Ishikawa (cell line): ENCODE data around the gene WWOX.

Experiments
- CEBPB ChIP-seq: IDR thresholded peaks from 2 replicates; pipeline ENCODE4 v1.6.1; 2012
- CREB1 ChIP-seq: IDR thresholded peaks from 2 replicates; pipeline ENCODE4 v1.6.1; 2012; ENCODE audit warnings: low read depth
- EGR1 ChIP-seq: IDR thresholded peaks from 2 replicates; pipeline ENCODE4 v1.6.1; 2012
- EP300 ChIP-seq: IDR thresholded peaks from 2 replicates; pipeline ENCODE4 v1.6.1; 2012; ENCODE audit warnings: borderline replicate concordance
- RAD21 ChIP-seq: IDR thresholded peaks from 2 replicates; pipeline ENCODE4 v1.6.1; 2012; ENCODE audit warnings: low read depth
- TAF1 ChIP-seq: IDR thresholded peaks from 2 replicates; pipeline ENCODE4 v1.6.1; 2012; ENCODE audit warnings: low read depth, mild to moderate bottlenecking
- TCF12 ChIP-seq: IDR thresholded peaks from 2 replicates; pipeline ENCODE4 v1.6.1; 2012; ENCODE audit warnings: low read depth
- TEAD4 ChIP-seq: IDR thresholded peaks from 2 replicates; pipeline ENCODE4 v1.6.1; 2012
- YY1 ChIP-seq: IDR thresholded peaks from 2 replicates; pipeline ENCODE4 v1.6.1; 2012; ENCODE audit warnings: low read depth
- TF ChIP-seq, protein P1 (sequence below): IDR thresholded peaks from 2 replicates; pipeline ENCODE4 v1.6.1; 2012
- TF ChIP-seq, protein P2 (sequence below): IDR thresholded peaks from 2 replicates; pipeline ENCODE4 v1.6.1; 2012; ENCODE audit warnings: low read depth, mild to moderate bottlenecking
- TF ChIP-seq, protein P3 (sequence below): IDR thresholded peaks from 2 replicates; pipeline ENCODE4 v1.6.1; 2012

DNA sequence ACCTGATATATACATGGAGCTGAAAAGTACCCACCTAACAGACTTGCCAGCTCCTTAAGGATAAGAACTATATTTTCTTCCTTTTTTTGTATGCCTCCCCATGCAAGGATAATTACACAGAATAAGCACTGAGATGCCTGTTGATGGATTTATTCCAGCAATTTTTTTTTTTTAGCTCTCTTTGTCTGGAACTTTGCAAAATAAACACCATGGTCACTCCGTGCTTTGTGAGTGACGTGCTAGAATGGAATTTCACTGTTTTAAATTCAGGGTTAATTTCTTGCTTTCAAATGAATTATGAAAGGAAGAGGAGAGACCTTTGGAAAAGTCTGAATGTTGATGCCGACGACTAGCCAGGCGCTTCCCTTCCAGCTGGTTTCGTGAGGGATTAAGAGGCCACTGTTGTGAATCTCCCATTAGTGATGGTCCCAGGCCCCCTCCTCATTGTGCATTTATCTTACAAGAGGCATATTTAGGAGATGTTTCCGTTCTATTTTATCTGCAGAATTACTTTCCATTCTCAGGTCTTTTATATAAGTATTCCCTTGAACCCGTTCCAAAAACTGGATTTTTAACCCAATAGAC is 529.1 kb downstream of the WWOX start:
- TF ChIP-seq, protein P1, sequence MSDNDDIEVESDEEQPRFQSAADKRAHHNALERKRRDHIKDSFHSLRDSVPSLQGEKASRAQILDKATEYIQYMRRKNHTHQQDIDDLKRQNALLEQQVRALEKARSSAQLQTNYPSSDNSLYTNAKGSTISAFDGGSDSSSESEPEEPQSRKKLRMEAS: no peak
- TF ChIP-seq, protein P2, sequence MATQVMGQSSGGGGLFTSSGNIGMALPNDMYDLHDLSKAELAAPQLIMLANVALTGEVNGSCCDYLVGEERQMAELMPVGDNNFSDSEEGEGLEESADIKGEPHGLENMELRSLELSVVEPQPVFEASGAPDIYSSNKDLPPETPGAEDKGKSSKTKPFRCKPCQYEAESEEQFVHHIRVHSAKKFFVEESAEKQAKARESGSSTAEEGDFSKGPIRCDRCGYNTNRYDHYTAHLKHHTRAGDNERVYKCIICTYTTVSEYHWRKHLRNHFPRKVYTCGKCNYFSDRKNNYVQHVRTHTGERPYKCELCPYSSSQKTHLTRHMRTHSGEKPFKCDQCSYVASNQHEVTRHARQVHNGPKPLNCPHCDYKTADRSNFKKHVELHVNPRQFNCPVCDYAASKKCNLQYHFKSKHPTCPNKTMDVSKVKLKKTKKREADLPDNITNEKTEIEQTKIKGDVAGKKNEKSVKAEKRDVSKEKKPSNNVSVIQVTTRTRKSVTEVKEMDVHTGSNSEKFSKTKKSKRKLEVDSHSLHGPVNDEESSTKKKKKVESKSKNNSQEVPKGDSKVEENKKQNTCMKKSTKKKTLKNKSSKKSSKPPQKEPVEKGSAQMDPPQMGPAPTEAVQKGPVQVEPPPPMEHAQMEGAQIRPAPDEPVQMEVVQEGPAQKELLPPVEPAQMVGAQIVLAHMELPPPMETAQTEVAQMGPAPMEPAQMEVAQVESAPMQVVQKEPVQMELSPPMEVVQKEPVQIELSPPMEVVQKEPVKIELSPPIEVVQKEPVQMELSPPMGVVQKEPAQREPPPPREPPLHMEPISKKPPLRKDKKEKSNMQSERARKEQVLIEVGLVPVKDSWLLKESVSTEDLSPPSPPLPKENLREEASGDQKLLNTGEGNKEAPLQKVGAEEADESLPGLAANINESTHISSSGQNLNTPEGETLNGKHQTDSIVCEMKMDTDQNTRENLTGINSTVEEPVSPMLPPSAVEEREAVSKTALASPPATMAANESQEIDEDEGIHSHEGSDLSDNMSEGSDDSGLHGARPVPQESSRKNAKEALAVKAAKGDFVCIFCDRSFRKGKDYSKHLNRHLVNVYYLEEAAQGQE: no peak
- no peak for TF ChIP-seq RAD21
- no peak for TF ChIP-seq EP300
- no peak for TF ChIP-seq TAF1
- TF ChIP-seq CREB1: no peak
- TF ChIP-seq, protein P3, sequence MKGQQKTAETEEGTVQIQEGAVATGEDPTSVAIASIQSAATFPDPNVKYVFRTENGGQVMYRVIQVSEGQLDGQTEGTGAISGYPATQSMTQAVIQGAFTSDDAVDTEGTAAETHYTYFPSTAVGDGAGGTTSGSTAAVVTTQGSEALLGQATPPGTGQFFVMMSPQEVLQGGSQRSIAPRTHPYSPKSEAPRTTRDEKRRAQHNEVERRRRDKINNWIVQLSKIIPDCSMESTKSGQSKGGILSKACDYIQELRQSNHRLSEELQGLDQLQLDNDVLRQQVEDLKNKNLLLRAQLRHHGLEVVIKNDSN: no peak
- no peak for TF ChIP-seq CEBPB
- no peak for TF ChIP-seq EGR1
- no peak for TF ChIP-seq TEAD4
- no peak for TF ChIP-seq TCF12
- no peak for TF ChIP-seq YY1
